Thyroid gland (tissue), 4 donors: ENCODE results near the gene SCLY.

Experiments used
- POLR2A ChIP-seq, 2 donors: fragments of 450-650 bp; IDR thresholded peaks; one replicate each; pipeline ENCODE4 v1.6.1; 2017; ENCODE audit warnings: antibody characterized with exemption in 2 of 2, mild to moderate bottlenecking in 2 of 2, moderate library complexity in 1 of 2
- TF ChIP-seq, protein P1 (sequence below), 6 experiments: fragments of 200-600 bp in 3 of 6; fragments of 450-650 bp in 3 of 6; sonication (generic) in 3 of 6; IDR thresholded peaks; one replicate each; pipeline ENCODE4 v1.5.1; 2016 to 2019; ENCODE audit warnings: antibody characterized with exemption in 6 of 6, mild to moderate bottlenecking in 2 of 6, inconsistent platforms in 1 of 6, moderate library complexity in 1 of 6

DNA sequence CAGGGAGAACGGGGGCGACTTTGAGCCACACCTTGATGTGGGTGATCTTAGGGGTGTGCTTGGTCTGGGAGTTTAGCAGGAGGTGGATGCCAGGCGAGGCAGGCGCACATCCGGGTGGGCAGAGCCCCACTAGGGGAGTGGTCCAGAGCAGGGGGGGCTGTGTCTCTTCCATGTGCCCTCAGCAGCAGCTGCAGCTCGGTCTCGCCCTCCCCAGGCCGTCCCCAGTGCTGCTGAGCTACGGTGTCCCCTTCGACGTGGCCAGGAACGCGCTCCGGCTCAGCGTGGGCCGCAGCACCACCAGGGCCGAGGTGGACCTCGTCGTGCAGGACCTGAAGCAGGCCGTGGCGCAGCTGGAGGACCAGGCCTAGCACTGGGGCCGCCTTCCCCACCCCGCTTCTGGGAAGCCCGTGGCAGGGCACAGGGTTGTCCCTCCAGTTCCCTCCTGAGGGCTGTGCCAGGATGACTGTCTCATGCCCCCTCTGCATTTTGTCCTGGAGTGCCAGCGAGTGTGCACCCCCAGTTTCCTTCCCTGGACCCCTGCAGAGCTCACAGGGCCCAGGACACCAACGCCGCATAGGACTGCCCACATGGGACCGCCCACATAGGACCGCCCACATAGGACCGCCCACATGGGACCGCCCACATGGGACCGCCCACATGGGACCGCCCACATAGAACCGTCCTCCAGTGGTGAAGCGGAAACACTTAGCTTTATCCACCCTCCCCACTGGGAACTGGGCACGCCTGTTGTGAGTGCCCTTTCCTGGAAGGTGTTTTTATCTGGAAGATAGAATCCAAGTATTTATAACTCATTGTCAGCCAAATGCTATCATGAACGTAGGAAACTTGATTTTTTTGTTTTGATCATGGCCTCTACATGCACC lies 37.4 kb downstream of the SCLY start:
- TF ChIP-seq POLR2A (IDR thresholded peaks at IDR 0.05): no peak
- TF ChIP-seq, protein P1, sequence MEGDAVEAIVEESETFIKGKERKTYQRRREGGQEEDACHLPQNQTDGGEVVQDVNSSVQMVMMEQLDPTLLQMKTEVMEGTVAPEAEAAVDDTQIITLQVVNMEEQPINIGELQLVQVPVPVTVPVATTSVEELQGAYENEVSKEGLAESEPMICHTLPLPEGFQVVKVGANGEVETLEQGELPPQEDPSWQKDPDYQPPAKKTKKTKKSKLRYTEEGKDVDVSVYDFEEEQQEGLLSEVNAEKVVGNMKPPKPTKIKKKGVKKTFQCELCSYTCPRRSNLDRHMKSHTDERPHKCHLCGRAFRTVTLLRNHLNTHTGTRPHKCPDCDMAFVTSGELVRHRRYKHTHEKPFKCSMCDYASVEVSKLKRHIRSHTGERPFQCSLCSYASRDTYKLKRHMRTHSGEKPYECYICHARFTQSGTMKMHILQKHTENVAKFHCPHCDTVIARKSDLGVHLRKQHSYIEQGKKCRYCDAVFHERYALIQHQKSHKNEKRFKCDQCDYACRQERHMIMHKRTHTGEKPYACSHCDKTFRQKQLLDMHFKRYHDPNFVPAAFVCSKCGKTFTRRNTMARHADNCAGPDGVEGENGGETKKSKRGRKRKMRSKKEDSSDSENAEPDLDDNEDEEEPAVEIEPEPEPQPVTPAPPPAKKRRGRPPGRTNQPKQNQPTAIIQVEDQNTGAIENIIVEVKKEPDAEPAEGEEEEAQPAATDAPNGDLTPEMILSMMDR (IDR thresholded peaks at IDR 0.05): no peak
